ENCODE measurements around the gene MB. TPM values are rescaled to one million over a fixed set of nuclear protein-coding genes. Genes with fewer than 3 reads are reported as not detected.

Gene MB
- total RNA-seq, 4 donors from 2014 or later = not detected

DNA sequence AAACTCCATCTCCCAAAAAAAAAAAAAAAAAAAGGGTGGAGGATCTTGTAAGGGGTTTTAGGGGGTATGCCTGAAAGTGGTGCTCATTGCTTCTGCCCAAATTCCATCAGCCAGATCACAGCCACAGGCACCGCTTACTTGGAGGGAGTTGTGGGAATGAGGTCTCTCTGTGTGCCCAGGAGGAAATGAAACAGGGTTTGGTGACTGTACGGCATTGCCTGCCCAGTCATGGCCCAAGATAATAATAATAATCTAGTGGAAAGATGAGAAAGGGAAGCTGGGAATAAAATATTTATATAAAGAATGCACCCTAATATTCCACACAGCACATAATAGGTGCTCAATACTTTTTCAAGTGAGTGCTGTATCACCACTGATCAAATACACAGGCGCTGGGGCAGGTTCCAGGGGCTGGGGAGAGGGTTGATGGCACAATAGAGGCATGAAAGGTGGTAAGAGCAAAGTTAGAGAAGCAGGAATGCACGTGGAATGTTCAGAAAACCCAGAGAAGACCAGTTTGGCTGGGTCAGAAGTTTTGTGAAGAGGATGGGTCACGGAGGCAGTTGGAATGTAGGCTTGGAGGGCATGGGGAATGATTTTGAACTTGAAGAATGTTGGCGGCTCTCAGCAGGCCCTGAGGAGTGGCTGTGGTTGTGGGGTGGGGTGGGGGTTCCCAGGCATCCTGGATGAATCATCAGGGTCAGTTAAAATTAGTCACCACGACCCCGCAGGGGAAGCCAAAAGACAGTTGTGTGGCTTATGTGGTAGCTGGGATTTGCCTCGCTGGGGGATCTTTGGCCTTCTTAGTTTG lies 12.5 kb upstream of the MB start:
- H3K4me3 ChIP-seq = no peak overlapping the region

DNA sequence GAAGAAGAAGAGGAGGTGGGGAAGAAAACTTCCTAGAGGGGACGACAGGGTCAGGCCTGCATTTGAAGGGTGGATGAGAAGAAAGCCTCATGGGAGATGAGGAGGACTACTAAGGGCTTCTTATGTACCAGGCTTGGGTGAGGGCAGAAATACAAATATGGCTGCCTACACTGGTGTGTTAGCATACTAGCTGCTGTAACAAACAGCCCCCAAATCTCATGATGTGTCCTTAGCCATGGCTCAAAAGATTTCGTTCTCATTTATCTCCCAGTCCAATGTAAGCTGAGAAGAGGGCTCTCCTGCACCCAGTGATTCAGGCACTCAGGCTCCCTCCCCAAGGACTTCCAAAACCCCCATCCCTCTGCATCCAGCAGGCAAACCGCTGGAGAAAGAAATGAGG lies 11.6 kb upstream of the MB start:
- H3K4me1 ChIP-seq = peaks cover 0 to 26% (median 6%) of the 10 kb centered on the region in 4 donors
- DNase-seq (ENCODE audit: low spot score in 2 of 2) = no peak
- H3K27me3 ChIP-seq = no peaks in the 10 kb centered on the region
- no peaks in the 10 kb centered on the region for H3K36me3 ChIP-seq
- no peak overlapping the region for H3K4me3 ChIP-seq
- WGBS, 2 donors = 89% methylated on average over 3 of the region's 3 CpGs
- TF ChIP-seq, protein P1, sequence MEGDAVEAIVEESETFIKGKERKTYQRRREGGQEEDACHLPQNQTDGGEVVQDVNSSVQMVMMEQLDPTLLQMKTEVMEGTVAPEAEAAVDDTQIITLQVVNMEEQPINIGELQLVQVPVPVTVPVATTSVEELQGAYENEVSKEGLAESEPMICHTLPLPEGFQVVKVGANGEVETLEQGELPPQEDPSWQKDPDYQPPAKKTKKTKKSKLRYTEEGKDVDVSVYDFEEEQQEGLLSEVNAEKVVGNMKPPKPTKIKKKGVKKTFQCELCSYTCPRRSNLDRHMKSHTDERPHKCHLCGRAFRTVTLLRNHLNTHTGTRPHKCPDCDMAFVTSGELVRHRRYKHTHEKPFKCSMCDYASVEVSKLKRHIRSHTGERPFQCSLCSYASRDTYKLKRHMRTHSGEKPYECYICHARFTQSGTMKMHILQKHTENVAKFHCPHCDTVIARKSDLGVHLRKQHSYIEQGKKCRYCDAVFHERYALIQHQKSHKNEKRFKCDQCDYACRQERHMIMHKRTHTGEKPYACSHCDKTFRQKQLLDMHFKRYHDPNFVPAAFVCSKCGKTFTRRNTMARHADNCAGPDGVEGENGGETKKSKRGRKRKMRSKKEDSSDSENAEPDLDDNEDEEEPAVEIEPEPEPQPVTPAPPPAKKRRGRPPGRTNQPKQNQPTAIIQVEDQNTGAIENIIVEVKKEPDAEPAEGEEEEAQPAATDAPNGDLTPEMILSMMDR (IDR thresholded peaks at IDR 0.05) = no peak
- TF ChIP-seq EP300 (IDR thresholded peaks at IDR 0.05) = no peak
- peak overlapping the region in 3 of 4 donors; percentile 26 to 89 (median 74) for H3K27ac ChIP-seq
- no peaks in the 10 kb centered on the region for H3K9me3 ChIP-seq

More for the DNA sequence above, 12.5 kb upstream of the MB start:
- 22 to 27% methylated on average over 8 to 9 of the region's 9 CpGs for WGBS, 2 donors
- DNase-seq (ENCODE audit: low spot score in 2 of 2) = peak; percentile 55 to 78
- Histone ChIP-seq H3K36me3 (no peaks in the 10 kb centered on the region), H3K27ac (peak overlapping the region in 3 of 4 donors; percentile 67 to 82 (median 74)), H3K9me3 (no peaks in the 10 kb centered on the region), H3K27me3 (no peaks in the 10 kb centered on the region), H3K4me1 (peaks cover 0 to 26% (median 6%) of the 10 kb centered on the region in 4 donors)
- TF ChIP-seq, protein P1 (IDR thresholded peaks at IDR 0.05) = no peak
- peak in 1 of 2 donors; percentile 63 for TF ChIP-seq EP300 (IDR thresholded peaks at IDR 0.05)

DNA sequence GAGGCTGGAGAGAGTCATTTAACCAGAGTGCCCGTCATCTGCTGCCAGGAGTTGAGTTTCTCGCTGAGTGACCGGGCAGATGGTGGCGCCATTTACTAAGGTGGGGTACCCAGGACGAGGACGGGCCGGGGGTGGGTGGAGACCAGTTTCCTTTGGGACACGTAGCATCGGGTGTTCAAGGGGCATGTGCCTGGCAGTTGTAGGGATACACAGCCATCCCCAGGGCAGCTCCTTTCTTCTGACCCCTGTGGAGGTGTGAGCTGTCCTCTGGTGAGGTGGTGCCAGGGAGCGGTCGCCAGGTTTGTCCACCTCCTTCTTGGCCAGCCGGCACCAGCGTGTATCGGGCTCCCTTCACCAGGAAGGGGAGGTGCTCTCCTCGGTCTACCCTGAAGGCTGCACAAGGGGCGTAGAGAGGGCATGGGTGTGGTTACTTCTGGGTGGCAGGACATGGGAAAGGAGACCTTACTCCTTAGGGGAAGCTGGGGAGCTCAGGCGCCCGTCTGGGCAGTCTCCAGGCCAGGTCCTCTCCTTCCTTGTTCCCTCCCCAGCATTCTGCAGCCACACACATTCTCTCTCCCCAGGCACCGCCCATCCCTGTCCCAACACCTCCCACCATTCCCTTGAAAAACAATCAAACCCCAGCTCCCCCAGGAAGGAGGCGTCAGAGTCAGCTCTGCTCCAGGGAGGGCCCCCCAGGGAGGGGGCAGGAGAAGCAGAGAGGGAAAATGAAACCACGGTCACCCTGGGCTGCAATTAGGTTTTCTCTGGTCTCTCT lies 10.3 kb upstream of the MB start:
- Histone ChIP-seq H3K36me3 (no peaks in the 10 kb centered on the region), H3K27ac (peak overlapping the region; percentile 65 to 89 (median 80)), H3K4me3 (peak overlapping the region; percentile 41 to 53 (median 47)), H3K27me3 (no peaks in the 10 kb centered on the region), H3K9me3 (no peaks in the 10 kb centered on the region), H3K4me1 (peaks cover 0 to 34% (median 6%) of the 10 kb centered on the region in 4 donors)
- TF ChIP-seq, protein P1 (IDR thresholded peaks at IDR 0.05) = peak; percentile 46 to 68 (median 53)
- TF ChIP-seq EP300 (IDR thresholded peaks at IDR 0.05) (peak in 1 of 2 donors; percentile 41), POLR2A (IDR thresholded peaks at IDR 0.05) (peak in 1 of 2 donors; percentile 16)
- DNase-seq (ENCODE audit: low spot score in 2 of 2) = peak; percentile 84
- 2 to 3% methylated on average over 19 to 21 of the region's 21 CpGs for WGBS, 2 donors

DNA sequence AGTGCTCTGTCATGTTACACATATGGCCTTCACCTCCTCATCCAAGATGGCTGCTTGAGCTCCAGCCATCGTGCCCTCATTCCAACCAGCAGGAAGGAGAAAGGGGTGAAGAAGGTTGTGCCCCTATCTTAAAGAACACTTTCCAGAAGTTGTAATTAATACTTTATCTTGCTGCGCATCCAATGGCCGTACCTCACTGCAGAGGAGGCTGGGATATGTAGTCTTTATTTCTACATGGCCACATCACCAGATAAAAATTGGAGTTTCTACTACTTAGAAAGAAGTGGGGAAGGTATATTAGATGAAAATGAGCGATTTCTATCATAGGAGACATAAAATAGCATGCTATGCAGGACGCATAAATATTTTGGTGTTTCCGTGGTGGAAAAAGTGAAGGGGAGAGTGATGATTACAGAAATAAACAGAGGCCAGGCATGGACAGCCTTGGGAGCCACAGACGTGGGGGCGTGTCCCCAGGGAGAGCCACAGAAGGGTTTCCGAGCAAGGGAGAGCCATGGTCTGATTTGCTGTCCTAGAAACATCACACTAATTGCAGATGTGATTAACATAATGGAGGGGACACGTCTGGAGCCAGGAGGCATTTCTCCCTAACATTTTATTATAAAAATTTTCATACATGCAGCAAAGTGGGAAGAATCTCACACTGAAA lies 8.8 kb upstream of the MB start:
- Histone ChIP-seq H3K27me3 (no peaks in the 10 kb centered on the region), H3K27ac (no peak overlapping the region), H3K9me3 (no peaks in the 10 kb centered on the region), H3K4me3 (no peak overlapping the region), H3K4me1 (peaks cover 0 to 42% (median 6%) of the 10 kb centered on the region in 4 donors), H3K36me3 (no peaks in the 10 kb centered on the region)
- TF ChIP-seq EP300 (IDR thresholded peaks at IDR 0.05) (no peak), POLR2A (IDR thresholded peaks at IDR 0.05) (no peak)
- TF ChIP-seq, protein P1 (IDR thresholded peaks at IDR 0.05) = no peak
- 65 to 73% methylated on average over 10 of the region's 10 CpGs for WGBS, 2 donors
- no peak for DNase-seq (ENCODE audit: low spot score in 2 of 2)
